ENCODE data around the gene TAF4B.

The TAF4B gene

DNA sequence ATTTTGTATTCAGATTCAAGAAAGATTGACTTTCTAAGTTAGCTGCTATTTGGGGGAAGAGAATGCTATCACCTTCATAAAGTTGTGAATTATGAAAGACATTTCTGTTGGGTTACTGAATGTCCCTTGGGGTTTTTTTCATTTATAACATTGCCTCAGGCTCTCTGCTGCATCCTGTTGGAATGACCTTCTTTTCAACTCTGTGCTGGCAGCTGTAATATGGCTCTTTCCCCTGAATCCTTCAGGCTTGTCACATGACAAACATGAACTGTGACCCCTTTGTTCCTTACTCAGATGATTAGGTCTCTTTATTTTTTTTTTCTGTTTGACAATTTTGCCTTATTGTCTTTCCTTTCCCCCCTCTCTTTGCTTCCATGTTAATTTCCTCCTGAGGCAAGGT lies 159.8 kb downstream of the TAF4B start:
- DNase-seq, result no peak

DNA sequence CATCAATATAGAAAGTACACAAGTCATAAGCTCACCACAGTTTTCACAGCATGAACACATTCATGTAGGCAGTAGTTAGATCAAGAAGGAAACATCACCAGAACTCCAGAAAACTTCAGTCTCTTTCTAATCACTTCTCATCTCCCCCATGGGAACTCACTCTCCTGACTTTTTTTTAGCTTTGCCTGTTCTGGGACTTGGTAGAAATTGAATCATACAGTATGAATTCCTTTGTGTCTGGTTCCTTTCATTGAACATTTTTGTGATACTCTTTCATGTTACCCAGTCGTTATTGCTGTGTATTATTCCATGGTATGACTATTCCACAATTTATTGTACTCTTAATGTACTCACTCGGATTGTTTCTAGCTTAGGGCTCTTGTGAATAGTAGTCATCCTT lies 160.2 kb downstream of the TAF4B start:
- no peak for DNase-seq

DNA sequence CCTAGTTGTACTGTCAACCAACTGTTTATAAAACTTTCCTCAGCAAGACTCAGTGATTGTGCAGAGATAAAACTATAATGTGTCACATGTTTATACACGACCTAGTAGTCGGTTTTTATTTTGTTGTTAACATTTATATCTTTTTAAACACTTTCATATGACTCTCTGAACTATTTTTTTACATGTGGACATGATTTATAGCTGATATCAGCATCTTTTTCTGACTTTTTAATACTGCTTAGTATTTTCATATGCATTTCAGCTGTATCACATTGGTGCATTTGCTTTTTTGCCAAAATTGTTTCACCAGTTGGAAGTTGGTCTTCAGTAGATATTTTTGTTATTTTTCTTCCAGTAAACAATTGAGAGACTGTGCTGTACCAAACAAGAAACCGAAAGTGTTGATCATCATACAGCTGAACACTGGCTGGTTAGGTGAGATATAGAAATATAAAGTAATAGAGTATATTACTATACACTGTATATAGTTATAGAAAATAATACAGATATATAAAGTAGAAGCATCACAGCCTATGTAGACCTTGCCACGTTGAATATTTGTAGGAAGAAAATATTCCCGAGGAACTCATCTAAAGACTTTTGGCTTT lies 167.9 kb downstream of the TAF4B start:
- no peak for DNase-seq

DNA sequence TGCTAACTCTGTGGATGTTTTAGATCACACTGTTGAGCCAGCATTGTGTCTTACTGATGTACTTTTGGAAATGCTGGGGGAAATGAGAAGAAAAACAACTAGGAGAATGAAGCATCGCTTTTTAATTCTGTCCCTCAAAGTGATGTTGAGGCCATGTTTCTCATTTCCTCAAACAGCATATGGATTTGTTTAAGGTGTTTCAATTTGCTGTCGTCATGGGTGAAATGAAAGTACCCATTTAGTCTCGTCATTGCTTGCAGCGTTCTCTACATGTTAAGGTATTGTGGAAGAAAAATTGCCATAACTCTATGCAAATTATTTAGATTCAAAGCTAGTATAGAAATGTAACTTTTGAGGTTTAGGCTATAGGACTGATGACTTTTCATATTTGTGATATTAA lies 170.8 kb downstream of the TAF4B start:
- DNase-seq, result no peak

DNA sequence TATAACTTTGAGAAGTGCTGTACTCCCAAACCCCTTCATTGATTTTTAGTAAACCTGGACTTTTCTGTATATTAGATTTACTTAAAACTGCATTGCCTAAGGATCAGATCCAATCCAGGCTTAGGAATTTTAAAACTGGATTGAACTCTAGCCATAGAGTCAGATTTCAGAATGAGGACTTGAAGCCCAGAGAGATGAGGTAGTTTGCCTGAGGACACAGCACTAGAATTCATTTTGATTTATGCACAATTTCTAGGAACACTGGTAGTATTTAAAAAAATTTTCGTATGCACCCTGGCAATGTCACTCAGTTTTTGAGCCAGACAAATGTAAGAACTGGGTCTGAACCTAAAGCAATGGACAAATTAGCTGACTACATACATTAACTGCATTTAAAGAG lies 177.2 kb downstream of the TAF4B start:
- no peak for DNase-seq

DNA sequence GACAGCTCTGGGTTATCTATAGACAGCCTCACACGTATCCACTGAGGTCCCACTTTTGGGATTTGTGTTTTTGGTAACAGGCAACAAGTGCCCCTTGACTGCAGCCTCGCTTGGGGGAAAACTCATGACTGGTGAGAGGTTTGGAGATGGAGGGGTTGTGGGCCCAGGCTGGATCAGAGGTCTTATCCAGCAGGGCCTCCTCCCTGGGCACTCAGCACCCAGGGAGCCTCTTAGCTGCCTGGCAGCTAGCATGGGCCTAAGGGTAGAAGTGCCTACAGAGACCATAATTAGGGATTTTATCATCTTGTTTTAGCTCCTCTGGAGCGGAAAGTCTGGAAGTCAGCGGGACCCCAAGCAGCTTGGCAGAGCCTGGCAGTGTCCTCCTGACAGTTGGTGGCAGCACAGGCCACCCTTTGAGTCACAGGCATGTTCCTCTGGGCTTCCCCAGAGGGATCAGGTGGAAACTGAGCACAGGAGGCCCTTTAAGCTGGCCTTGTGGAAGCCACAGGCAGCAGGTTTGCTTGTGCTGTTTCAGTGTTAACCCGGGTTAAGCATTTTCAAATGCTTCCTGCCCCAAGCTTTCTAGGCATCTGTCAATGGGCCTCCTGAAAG lies 179.1 kb downstream of the TAF4B start:
- peak in 1 of 2 donors; percentile 13 for DNase-seq

DNA sequence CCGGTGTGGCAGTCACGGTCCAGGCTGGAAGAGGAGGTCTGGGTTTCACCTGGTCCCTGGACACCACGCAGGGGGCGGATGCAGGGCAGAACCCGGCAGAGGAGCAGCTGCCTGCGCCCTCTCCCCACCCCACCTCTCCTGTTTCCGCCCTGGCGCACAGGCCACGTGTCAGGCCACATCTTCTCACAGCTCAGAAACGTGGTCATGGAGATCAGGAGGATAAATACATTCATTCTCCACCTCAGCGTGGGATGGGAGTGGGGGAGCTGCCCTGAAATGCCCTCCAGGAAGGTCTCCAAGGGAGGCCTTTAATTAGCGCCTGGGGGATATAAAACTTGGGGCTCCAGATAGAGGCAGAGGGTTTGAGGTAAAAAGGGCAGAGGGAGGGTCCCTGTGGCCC lies 180.1 kb downstream of the TAF4B start:
- DNase-seq, result no peak

DNA sequence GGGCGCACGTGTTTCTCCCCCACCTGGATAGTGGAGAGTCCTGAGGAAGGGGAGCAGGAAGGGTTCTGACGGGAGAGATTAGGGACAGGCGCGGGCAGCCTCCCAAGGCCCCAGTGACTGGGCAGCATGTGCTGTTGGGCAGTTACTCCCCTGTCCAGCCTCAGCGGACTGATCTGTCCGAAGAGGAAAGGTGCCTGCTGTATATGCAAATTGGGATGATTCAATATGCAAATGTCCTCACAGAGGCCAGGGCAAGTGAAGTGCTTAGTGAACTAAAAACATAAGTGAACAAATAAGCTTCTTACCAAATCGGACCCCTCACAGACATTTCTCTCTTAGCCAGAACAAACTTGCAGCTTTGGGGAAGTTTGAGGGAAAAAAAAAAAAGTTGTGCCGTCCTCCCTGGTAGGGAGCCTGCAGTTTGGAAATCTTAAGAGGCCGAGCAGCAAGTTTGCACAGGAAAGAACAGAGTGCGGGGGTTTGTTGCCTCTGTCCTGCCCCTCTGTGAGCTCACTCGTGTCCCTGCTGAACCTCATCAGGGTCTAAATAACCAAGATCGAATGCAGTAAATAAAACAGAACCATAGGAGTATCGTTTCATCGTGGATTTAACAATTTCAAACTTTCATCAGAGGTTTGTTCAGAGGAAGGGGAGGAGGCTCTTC lies 180.7 kb downstream of the TAF4B start:
- DNase-seq, result no peak

DNA sequence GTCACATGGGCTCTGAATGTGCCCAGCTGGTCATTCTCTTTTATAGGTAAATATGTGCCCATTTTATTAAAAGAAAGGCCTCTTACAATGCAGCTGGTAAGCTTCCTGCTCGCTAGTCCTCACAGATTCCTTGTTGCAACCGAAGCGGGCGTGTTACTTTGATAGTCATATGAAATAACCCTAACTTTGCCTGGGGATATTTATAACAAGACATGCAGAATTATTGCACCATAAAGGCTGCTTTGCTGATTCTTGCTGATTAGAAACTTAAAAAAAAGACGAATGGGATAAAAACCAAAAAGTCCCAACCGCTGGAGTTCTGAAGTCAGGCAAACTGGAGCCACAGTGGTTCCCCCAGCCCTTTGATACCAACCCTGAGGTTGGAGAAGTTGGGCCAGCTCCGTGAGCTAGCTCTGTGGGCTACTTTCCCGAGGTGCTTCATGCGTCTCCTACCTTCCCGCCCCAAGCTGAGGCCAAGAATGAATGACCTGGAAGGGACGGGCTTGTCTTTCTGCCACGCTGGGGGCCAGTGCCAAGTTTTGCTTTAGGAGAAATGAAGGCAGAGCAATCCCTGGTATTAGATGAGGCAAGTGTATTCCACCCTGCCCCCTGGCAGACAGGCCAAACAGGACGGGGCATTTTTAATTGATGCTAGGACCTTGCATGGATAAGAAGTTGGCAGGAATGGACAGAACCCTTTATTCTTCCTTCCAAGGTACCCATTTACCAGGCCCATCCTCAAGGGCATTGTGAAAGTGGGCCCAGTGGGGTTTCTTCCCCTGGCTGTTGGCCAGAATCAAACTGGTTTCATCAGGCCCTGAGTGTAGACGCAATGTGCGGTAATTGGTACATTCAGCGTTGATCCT lies 181.7 kb downstream of the TAF4B start:
- no peak for DNase-seq

DNA sequence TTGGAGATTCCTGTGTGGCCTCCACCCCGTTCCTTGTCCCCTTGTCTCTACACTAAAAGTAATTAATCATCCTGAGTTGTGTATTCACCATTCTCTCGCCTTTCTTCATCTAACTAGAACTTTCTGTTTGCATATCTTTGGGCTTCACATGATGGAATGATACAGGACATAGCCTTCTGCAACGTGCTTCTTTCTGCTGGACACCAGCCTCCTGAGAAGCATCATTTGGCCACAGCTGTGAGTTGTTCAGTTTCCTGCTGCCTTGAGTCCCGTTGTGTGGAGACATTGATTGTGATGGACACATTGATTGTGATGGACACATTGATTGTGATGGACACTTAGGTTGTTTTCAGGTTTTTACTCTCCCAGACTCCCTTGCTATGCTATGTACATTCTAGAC lies 182.8 kb downstream of the TAF4B start:
- DNase-seq, result no peak

DNA sequence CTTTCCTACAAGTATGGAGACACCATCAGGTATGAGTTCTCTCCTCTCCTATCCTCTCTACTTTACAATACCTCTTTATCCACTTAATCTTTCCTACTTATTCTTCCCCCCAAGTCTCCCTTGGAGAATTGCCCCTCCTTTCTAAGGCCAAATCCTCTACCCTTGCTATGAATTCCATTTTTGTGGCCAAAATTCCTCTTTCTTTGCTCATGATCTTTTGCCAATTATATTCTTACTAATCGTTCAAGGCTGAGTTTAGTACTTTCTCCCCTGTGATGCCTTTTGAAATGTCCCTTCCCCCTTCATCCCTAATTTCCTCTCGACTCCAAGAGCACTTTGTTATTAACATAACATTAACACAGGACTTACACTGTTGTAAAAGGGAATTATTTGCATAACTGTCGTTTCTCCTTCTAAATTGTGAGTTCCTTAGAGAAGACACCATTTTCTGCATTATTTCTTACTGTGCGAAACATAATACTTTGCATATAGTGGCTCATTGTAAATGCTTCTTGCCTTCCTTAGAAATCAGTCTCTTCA lies 188.7 kb downstream of the TAF4B start:
- DNase-seq, result no peak

DNA sequence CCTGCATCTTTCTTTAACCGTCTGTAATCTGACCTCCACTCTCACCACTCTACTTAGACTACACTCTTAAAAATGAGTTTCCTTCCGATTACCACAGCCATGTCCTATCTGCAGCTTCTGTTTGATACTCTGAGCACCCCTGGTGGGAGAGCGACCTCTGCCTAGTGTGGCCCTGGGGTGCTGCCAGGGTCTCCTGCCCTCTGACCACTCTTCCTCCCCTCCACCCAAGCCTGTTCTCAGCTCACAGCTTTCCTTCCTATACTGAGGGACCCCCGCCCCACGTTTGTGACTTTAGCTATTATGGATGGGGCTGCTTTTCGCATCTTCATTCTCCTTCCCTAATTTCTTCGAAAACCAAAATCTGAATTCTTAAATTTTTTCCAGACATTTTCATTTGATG lies 189.4 kb downstream of the TAF4B start:
- no peak for DNase-seq

DNA sequence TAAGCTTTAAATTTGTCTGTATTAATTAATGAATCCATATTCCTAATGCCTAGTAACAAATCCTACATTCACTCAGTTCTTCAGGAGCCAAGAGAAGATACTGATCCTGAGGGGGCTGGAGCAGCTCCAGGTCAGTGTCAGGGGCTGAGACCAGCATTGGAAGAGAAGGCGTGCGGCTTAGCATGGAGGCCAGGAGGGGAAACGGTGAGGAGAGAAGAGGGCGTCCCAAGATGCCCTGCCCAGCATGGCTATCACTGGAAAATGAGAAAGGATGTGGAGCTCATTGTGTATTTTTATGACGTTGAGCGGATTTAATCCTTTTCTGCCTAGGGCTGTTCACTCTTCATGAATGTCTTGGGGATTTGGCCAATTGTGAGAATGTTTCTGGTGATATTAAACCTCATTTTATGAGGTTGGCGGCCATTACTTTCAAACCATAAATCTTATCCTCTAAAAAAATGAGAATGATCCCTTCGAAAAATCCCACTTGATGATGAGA lies 190.5 kb downstream of the TAF4B start:
- no peak for DNase-seq

DNA sequence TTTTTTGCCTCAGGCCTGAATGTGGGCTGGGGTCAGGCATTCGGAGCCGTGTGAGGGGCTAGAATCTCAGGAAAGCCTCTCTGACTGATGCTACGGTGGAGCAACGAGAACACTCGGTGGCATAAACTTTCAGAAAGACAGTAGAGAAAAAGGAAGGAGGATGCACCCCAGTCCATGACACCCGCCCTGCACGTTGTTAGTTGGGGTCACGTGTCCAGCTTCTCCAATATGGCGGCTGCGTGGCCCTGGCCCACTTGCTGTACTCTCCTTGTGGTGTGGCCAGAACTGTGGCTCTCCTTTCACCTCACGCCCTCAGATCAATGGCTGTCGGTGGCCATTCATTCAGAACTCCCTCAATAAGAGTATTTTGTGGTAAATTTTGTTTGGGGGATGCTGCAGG lies 190.9 kb downstream of the TAF4B start:
- DNase-seq, result no peak

DNA sequence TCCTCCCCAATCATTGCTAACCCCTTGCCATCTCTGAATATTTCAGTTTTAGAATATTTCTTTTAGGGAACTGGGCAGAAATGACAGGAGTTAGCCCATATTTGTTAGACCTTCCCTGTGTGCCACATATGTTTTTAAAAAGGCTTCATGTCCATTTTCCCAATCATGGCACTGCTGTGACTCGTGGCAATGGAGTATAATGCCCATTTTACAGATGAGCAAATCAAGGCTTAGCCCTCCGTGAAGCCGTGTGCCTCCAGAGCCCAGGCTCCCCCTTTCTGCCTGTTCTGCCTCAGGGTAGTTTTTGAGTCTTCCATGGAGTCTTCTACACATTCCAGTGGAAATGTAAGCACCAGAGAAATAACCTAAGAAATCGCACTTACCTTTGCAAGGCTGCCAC lies 192.0 kb downstream of the TAF4B start:
- DNase-seq, result no peak

DNA sequence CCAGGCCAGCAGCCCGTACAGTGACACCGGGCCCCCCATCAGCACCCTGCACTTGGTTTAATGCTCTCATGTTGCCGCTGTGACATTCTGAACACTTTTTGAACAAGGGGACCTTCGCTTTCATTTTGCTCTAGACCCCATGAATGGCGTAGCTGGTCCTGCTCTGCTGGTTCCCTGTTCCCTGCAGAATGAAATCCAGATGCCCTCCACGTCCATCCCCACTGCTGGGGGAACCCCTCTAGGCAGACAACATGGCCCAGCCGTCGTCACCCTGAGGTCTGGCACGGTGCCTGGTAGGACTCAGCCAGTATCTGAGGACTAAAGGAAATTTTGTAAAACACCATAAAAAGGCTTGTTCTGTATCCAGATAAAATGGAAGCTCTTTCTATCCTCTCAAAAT lies 193.5 kb downstream of the TAF4B start:
- DNase-seq, result no peak

DNA sequence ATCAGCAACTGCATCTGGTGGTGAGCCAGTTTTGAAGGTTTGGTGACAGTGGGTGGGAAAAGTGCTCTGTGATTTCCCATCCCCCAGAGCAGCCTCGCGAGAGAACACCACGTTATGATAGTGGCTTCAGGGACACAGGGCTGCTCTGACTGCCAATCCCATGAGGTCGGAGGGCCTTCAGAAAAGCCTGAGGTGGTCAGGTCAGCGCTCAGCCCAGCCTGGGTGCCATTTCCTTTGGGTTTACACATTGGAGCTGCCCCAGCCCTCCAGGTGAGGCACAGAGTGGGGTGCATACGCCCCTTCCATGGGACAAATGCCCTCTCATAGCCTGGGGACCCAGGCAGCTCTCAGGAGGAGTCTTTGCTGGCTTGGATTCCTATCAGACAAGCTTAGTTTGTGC lies 195.3 kb downstream of the TAF4B start:
- DNase-seq, result no peak

DNA sequence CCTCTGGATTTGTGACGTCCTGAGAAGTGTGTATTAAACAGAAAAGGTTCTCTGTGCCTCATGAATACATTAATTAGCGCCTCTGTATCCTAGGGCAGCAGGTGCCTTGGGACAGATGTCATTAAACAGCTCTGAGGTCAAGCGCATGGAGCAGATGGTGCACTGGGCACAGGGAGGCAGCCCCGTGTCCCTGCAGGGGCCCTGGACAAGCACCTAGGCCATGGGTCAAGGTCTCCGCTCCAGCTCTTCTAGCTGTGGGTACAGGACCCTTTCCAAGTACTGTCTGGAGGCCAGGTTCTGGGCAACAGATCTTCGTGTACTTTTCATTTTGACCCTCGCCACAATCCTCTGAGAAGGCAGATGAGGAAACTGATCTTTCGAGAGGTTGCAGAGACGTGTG lies 195.7 kb downstream of the TAF4B start:
- no peak for DNase-seq

DNA sequence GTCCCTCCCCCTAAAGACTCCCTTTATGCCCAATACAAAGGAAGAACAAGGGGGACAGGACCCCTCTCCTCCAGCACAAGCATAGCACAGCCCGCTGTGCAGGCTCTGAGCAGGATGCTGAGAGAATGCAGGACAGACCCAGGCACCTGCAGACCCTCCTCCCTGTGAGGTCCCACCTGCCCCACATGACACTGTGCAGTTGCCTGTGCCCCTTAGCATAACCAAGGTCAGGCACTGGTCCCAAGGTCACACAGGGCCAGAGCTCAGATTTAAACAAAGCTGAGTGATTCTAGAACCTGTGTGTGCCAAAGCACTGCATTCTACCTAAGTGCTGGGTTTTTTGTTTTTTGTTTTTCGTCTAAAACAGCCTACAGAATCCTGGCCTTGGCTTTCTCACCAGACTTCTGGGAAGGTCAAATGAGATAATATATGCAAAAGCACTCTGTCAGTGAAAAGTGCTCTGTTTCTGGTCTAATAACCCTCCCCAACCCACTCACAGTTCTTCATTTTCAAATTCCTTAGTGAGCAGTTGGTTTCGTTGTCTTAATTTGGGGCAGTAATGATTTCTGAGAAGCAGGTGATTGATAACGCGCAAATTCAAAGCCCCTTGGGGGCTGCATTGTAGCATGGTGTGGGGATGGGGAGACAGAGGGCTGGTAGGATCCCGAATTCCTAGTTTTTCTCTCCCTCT lies 196.4 kb downstream of the TAF4B start:
- no peak for DNase-seq

DNA sequence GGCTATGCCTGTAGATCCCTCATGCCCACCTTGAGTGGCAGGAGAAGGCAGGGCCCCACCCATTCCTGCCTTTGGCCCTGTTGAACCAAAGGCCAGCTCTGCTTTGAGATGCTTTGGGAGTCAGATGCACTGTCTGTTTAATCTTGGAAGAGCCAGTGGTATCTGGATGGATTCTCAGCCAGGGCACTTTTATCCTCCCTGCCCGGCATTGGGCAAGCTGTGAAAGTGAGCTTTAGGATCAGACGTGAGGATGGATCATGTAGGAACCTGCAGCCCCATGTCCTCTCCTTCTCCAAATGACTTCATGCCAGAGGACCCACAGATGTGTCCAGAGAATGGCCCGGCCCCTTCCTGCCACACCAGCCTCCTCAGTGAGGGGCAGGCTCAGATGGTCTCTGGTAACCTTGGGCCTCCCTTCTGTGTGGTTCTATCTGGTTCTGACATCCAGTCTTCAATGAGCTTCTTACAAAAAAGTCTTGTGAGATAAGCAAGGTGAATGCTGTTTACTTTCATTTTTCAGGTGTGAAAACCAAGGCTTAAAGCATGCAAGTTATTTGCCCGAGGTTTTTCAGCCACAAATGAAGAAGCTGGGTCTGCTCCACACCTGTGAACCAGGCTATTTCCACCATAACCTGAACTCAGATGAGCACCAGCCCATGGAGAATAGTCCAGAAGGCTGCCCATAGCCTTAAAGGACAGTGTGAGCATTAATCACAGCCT lies 198.3 kb downstream of the TAF4B start:
- no peak for DNase-seq

DNA sequence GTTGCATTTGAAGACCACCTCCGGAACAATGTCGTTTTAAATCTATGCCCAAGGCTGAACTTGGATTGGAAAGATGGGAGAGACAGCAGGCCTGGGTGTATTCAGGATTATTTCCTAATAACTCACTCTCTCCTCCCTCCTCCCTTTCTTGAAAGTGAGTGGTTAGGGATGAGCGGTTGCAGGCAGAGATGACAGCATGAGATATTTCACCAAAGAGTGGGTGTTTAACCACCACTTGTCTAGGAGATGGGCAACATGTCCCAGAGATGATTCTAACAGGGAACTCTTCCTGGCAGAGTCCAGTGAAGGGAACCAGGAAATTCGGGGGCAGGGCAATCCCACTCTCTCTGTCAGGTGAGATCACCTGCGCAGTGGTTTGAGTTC lies 198.9 kb downstream of the TAF4B start:
- peak in 1 of 2 donors; percentile 5 for DNase-seq

Data from inflammatory macrophage (primary cell).